SK-N-MC (cell line): ENCODE data around the gene FIBP.

Experiments
- EZH2 ChIP-seq: fragments of 200-600 bp; sonication (generic); IDR thresholded peaks from one replicate; pipeline ENCODE4 v1.6.1; 2017; ENCODE audit warnings: antibody characterized with exemption
- POLR2AphosphoS5 ChIP-seq: IDR thresholded peaks from 2 replicates; pipeline ENCODE4 v1.6.1; 2012; ENCODE audit warnings: mild to moderate bottlenecking, low read depth, low read length, borderline replicate concordance

GRCh38 chr11:65868907-65869306 lies 19.4 kb downstream of the FIBP start:
- TF ChIP-seq POLR2AphosphoS5 (peak; percentile 27; the same call in 1 of the 2 replicates), EZH2 (no peak)
